ENCODE results near the gene CITED4.
A peak's percentile ranks its signal among the peaks of the same experiment; 100 is the strongest.

The CITED4 gene

DNA sequence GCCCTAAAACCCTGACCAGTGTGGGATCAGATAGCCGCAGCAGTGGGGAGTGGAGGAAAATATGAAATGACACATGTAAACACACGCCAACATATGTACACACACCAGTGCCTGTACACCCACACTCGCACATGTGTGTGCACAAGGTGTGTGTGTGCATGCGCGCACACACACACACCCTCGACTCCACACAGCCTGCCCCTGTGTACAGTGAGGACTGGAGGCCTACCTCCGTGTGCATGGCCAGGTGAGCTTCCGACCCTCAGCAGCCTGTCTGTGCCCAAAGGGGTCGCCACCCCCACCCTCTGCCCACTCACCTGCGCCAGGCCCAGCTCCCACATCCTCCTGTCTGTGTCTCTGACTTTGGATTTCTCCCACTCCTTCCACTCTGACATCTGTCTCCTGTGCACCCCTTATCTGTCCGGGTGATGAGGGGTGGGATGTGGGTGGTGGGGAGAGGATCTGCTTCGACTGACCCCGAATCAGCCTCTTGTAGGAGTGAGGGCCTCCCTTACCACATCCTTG, 31.7 kb downstream of the CITED4 start:
- H3K9me3 ChIP-seq, result no peaks in the 10 kb centered on the region
- intact Hi-C loops (cut with DNase I; ENCODE audit: low total_unique reads), result no loop called here
- H3K4me1 ChIP-seq, result peaks cover 0 to 5% (median 2%) of the 10 kb centered on the region in 4 donors
- no peak overlapping the region for H3K4me3 ChIP-seq
- no peak for DNase-seq
- no peaks in the 10 kb centered on the region for H3K27me3 ChIP-seq
- no peak overlapping the region for H3K27ac ChIP-seq
- H3K36me3 ChIP-seq, result peaks cover 5 to 32% (median 19%) of the 10 kb centered on the region in 3 donors
- TF ChIP-seq, protein P1, sequence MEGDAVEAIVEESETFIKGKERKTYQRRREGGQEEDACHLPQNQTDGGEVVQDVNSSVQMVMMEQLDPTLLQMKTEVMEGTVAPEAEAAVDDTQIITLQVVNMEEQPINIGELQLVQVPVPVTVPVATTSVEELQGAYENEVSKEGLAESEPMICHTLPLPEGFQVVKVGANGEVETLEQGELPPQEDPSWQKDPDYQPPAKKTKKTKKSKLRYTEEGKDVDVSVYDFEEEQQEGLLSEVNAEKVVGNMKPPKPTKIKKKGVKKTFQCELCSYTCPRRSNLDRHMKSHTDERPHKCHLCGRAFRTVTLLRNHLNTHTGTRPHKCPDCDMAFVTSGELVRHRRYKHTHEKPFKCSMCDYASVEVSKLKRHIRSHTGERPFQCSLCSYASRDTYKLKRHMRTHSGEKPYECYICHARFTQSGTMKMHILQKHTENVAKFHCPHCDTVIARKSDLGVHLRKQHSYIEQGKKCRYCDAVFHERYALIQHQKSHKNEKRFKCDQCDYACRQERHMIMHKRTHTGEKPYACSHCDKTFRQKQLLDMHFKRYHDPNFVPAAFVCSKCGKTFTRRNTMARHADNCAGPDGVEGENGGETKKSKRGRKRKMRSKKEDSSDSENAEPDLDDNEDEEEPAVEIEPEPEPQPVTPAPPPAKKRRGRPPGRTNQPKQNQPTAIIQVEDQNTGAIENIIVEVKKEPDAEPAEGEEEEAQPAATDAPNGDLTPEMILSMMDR (IDR thresholded peaks at IDR 0.05), result no peak

DNA sequence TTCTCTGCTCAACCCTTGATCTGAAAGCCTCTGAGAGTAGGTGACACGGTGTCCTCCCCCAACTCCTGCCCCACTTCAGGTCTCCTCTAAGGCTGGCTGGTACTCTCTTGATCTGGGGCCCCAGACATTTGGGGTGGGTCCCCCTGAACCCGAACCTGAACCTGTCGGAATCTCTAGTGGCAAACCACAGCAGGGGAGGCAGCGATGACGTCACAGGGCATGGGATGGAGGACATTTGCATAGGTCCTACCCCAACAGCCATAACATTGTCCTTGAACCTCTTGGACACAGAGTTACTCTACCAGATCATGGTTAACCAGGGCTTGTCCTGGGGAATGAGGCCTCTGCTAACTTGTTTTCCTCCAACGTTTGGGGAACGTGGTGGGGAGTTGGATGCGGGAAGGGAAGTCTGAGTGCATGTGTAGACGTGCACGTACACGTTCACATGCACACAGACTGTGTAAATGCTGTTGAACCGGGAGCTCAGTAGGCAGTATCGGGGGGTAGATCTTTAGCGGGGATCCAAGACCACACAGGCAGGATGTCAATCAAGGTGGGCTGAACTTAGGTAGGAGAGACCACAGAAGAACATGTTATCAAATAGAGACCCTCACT, 32.4 kb downstream of the CITED4 start:
- TF ChIP-seq, protein P1 (IDR thresholded peaks at IDR 0.05), result no peak
- no peak overlapping the region for H3K27ac ChIP-seq
- DNase-seq, result no peak
- peaks cover 0 to 24% (median 11%) of the 10 kb centered on the region in 3 donors for H3K36me3 ChIP-seq
- no peaks in the 10 kb centered on the region for H3K27me3 ChIP-seq
- H3K4me3 ChIP-seq, result no peak overlapping the region
- no peaks in the 10 kb centered on the region for H3K9me3 ChIP-seq
- H3K4me1 ChIP-seq, result peaks cover 0 to 13% (median 6%) of the 10 kb centered on the region in 4 donors
- intact Hi-C loops (cut with DNase I; ENCODE audit: low total_unique reads), result no loop called here

DNA sequence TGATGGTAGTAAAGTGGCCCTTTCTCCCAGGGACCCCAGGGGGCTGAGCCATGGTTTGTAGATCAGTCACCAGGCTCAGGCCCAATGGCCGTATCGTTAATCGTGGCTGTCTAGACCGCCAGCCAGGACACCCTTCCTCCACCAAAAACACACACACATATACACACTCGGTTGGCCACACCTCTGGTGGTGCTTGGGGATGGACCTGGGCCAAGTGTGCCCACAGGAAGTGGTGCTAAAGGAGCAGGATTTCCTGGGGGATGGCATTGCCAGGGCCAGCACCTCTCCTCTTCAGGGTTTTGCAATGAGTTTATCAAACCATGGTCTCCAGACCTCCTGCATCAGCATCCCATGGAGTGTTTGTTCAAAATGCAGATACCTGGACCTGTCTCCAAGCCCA, 36.2 kb downstream of the CITED4 start:
- Histone ChIP-seq H3K27ac (peak overlapping the region in 1 of 2 donors; percentile 28), H3K27me3 (no peaks in the 10 kb centered on the region), H3K4me1 (peaks cover 0 to 34% (median 19%) of the 10 kb centered on the region in 4 donors), H3K36me3 (peaks cover 0 to 2% (median 0%) of the 10 kb centered on the region in 3 donors), H3K9me3 (no peaks in the 10 kb centered on the region), H3K4me3 (no peak overlapping the region)
- intact Hi-C loops (cut with DNase I; ENCODE audit: low total_unique reads), result no loop called here
- no peak for DNase-seq
- TF ChIP-seq, protein P1 (IDR thresholded peaks at IDR 0.05), result no peak

DNA sequence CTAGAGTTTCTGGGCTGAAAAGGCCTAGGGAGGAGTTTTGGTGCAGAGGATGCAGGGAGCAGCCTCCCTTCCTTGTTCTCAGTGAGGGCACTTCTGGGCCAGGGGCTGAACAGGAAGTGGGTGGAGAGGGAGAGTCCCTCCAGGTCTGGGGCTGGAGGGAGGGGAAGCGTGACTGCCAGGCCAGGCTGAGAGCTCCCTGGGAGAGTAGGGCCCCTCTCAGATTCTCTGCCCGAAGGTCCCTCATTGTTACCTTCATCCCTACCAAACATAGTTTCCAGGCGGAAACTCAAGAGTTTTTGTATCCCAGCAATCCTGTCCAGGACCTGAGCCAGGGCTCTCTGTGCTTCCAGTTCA, 36.8 kb downstream of the CITED4 start:
- intact Hi-C loops (cut with DNase I; ENCODE audit: low total_unique reads), result no loop called here
- TF ChIP-seq, protein P1 (IDR thresholded peaks at IDR 0.05), result no peak
- H3K36me3 ChIP-seq, result no peaks in the 10 kb centered on the region
- no peak for DNase-seq
- no peaks in the 10 kb centered on the region for H3K9me3 ChIP-seq
- peaks cover 0 to 40% (median 25%) of the 10 kb centered on the region in 4 donors for H3K4me1 ChIP-seq
- H3K27ac ChIP-seq, result peak overlapping the region in 1 of 2 donors; percentile 28
- H3K27me3 ChIP-seq, result no peaks in the 10 kb centered on the region
- no peak overlapping the region for H3K4me3 ChIP-seq

DNA sequence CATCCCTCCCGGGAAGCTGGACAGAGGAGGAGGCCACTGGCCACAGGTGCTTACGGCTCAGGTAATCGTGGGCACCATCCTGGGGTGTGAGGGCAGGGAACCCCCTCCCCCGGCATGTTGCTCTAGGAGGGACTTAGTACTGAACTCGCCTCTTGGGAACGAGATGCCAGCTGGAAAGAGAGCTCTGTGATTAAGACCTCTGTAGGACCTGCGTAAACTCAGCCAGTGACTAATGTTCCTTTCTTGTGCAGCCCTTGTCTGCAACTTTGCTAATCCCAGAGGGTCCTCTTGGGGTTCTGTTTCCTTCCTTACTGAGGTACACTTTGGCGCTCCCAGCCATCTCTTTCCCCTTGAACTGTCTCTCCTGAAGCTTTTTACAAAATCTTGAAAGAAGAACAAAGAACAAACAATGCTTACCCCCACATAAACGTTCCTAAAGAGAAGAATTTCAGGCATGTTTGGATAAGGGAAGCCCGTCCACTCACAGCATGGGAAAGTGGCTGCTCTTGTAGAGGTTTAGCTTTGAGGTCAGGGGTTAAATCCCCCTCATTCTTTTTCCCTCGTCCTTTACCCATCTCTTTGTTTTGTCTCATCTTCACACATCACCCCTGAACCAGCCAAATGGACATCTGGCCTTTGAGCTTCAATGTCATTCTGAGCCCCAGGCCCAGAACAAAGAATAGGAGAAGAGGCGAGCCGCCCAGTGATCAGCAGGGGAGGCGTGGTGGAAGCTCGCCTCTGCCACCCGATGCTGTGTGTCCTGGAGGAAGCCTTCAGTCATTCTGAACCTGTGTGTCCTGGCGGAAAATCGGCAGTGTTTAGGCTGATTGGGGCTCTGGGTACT, 37.4 kb downstream of the CITED4 start:
- H3K36me3 ChIP-seq, result no peaks in the 10 kb centered on the region
- intact Hi-C loops (cut with DNase I; ENCODE audit: low total_unique reads), result no loop called here
- peak overlapping the region in 1 of 2 donors; percentile 28 for H3K27ac ChIP-seq
- no peaks in the 10 kb centered on the region for H3K27me3 ChIP-seq
- TF ChIP-seq, protein P1 (IDR thresholded peaks at IDR 0.05), result no peak
- peaks cover 0 to 46% (median 31%) of the 10 kb centered on the region in 4 donors for H3K4me1 ChIP-seq
- no peaks in the 10 kb centered on the region for H3K9me3 ChIP-seq
- H3K4me3 ChIP-seq, result no peak overlapping the region
- DNase-seq, result no peak
